Stimulated activated CD8-positive, alpha-beta memory T cell treated with anti-CD3 and anti-CD28 coated beads, Interleukin-2, amount 100 ng/mL, for 1 hour (primary cell): ENCODE data around the gene WDR87.

Experiments used
- DNase-seq, 2 donors: peaks; one replicate each; pipeline ENCODE4 v3.0.0-alpha.2; 2020; ENCODE audit warnings: low read depth in 2 of 2

Gene WDR87

DNA sequence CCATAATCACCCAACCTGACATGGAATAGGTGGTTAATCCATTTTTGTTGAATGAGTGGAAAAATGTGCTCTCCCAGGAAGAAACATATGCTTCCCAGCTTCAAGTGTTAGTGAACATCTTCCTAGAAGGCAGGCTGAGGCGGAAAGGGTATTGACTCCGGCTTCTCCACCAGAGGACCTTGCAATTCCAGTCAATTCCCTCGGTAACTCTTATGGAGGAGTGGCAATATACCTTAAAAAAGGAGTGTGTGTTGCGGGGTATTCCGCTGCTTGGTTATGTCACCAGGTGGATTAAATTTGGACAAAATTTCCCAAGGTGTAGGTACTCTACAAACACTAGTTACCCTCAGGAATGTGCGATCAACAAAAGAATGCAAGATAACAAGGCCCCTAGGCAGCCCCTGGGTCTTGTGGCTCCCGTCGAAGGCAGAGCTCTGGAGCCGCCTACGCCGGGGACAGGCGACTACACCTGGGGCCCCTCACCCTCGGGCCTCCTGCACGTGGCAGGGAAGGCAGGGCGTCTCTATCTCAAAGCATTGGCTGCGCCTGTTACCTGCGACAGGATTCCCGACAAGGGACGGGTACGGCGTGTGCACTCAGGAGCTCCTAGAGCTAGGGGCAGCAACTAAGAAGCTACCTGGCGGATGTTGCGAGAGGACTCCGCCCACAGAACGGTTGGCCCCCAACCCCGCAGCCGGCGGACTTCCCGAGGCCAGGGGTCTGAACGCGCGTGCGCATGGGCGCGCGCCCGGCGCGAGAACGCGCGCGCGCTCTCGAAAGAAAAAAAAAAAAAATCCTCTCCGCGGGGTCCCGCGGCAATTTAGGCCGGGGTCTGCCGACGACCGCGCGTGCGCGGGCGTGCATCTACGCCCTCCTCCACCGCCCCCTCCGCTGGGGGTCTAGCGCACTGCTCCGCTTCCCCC is at the start of gene WDR87:
Gene WDR87 (minus strand): TSS at position 649 of the 923 bp plus-strand sequence. CDS start 8,355 bp downstream, outside the sequence.
- DNase-seq: peak in 1 of 2 donors; percentile 21

DNA sequence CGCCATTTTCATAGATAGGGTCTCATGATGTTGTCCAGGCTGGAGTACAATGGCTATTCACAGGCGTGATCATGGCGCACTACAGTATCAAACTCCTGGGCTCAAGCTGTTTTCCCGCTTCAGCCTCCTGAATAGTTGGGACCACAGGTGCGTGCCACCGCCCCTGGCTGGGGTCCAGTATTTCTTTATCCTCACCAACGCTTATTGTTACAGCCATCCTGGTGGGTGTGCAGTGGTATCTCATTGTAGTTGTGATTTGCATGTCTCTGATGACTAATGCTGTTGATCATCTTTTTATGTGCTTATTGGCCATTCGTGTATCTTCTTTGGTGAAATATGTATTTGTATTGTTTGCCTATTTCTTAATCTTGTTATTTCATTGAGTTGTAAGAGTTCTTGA is 49.6 kb upstream of the WDR87 start:
- DNase-seq: no peak

DNA sequence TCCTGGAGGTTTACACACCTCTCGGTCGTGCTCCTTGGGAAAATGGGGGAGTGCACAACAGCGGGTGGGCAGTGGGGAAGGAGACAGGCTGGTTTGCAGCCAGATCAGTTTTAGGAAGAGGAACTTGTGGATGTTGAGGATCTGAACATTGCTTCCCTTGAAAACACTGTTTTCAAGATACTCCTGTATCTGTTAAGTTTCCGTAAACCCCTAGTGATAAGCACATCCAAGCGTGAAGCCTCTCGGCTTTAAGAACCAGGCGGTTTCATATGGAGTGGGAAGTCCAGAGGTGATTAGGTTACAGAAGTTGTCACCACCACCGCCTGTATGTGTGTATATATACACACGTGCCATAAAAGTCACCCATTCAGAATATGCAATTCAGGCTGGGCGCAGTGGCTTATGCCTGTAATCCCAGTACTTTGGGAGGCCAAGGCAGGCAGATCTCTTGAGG is 48.1 kb upstream of the WDR87 start:
- no peak for DNase-seq

DNA sequence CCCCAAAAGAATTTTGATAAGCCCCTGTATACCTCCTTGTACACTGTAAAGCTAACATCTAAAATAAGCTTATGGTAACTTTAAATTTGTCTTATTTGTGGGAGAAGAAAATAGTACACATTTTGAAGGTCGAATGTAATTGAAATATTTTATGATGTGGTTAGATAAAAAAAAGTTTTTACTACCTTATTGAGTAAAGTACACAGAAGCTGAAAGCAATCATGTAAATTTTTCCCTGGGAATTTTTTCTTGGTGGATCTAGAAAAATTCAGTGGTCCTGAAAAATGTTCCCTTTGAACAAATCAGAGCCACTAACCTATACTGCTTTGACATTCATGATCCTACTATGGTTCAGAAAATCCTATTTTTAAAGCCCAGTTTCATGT is 47.5 kb upstream of the WDR87 start:
- no peak for DNase-seq

- no peak for DNase-seq
Observed at GRCh38 chr19:37953171-37953917, 47.0 kb upstream of the WDR87 start.

GRCh38 chr19:37951816-37952210 is 45.4 kb upstream of the WDR87 start:
- DNase-seq: no peak

- DNase-seq: no peak
Observed at GRCh38 chr19:37950471-37951175, 44.2 kb upstream of the WDR87 start.

DNA sequence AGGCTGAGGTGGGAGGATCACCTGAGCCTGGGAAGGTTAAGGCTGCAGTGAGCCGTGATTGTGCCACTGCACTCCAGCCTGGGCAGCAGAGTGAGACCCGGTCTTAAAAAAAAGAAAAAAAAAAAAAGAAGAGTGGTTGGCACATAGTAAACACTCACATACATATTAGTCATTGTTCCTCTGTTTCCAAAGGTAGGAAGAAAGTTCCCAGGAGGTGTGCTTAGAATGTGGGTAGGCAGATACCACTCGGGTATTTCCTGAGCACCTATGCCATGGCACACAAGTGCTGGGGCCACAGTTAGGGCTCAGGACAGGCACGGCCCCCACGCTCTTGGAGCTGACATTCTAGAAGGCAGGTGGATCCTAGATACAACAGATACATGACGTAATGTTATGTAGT is 42.0 kb upstream of the WDR87 start:
- no peak for DNase-seq

DNA sequence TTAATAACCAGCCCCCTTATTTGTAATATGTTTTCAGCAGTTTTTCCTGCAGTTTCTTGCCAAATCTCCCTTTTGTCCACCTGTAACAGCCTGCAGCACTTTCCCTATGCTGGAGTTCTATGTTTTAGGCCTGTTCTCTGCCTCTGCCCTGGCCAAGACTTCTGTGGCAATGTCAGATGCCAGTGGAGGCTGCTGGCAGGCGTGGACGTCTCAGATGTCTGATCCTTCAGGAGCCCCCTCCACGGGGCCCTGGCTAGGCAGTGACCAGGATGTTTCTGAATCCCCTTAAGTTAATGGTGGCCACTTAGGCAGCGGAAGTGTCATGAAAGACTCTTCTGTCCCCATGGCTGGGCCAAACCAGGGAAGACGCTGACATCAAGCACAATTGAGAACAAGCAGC is 41.4 kb upstream of the WDR87 start:
- DNase-seq: no peak

DNA sequence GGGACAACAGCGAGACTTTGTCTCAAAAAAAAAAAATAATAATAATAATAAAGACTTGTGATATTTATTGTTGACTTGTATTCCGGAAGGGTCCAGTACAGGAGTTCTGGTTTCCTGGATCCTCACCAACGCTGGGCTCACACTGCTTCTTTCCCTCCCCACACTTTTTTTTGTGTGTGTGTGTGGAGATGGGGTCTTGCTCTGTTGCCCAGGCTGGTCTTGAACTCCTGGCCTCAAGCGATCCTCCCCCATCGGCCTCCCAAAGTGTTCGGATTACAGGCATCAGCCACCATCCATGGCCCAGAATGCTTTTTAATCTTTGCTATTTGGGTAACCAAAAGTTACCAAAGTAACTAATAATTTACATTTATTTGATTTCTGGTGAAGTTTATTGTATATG is 39.7 kb upstream of the WDR87 start:
- no peak for DNase-seq

- DNase-seq: no peak
Observed at GRCh38 chr19:37943480-37943879, 37.1 kb upstream of the WDR87 start.

GRCh38 chr19:37942516-37942902 is 36.1 kb upstream of the WDR87 start:
- DNase-seq: no peak

DNA sequence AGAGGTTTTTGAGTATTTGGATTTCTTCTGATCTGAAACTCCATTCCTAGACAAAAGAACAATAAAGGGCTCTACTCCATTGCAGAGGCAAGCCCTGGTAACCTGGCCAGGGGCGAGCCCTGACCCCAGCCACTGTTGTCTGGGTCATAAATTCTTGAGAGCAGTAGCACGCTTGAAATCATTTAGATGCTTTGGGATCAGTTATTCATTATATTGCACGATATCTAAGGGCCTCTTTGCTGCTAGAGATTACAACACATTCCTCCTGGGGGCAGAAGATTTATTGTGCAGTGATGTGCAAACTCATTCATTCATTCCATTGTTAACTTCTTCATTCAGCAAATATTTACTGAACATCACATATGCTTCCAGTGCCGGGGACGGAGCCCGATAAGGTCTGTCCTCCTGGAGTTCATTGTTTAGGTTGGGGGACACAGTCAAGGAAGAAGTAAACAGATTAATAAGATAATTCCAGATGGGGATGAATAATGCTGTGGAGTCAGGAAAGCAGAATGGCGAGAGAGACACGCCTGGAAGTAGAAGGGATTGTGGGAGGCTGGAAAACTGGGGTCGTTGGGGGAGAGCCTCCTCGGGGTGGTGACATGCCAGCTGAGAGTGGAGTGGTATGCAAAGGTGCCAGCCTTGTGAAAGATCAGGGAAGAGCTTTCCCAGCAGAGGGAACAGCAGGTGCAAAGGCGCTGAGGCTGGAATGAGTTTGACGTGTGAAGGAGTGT is 35.6 kb upstream of the WDR87 start:
- no peak for DNase-seq

- no peak for DNase-seq
Observed at GRCh38 chr19:37938353-37938752, 32.0 kb upstream of the WDR87 start.

- DNase-seq: no peak
Observed at GRCh38 chr19:37936886-37937285, 30.5 kb upstream of the WDR87 start.

DNA sequence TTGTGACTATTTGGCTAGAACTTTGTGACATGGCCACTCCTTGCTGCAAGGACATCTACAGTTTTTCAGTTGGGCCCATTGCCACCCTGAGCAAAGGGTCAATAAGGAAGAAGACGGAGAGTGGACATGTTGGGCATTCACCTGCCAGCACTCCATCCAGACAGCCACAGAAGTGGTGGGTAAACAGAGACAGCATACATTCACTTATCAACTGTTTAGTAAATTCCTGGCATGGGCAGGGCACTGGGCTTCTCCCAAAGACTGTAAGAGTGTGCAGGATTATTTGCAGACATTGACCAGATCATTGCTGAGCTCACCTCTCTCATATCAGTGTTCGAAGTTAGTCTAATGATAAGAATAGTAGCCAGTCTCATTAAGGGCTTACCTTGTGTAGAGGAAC is 29.8 kb upstream of the WDR87 start:
- DNase-seq: no peak

DNA sequence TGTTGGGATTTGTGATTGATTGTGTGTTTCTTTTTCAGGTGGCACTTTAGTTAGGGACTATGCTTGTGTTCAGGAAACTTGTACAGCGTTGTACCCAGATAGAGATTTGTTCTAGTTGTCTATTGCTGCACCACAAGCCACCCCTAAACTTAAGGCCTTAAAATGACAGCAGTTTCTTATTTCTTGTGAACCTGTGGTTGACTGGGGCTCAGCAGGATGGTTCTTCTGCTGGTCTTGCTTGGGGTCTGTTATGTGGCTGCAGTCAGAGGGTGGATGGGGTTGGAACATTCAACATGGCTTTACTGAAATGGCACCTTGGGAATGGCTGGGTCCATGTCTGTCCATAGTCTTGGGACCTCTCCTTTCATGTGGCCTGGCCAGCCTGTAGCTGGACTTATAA is 28.9 kb upstream of the WDR87 start:
- DNase-seq: no peak

DNA sequence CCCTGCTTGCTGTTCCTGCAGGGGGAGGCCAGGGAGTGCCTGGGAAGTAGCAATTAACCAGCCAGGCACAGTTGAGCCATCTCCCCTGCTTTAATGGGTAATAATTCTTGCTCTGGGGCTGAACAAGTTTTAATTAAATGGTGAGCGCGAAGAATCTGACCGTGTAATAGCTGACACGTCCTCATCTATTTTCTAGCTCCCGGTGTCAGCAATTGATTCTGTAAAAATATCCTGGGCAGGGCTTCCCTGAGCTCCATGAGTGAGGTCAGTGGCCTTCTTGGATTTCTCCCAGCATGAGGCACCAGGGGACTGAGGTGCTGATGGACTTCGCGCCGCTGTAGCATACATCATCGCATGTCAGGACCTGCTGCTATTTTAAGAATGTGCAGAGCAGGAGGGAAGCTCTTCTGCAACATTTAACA is 27.6 kb upstream of the WDR87 start:
- DNase-seq: no peak

GRCh38 chr19:37932985-37933936 is 26.9 kb upstream of the WDR87 start:
- no peak for DNase-seq

GRCh38 chr19:37931881-37932655 is 25.7 kb upstream of the WDR87 start:
- DNase-seq: no peak
